GM10248 (cell line): ENCODE data around the gene HAP1.

Source experiments
- CTCF ChIA-PET: fragments of 300-600 bp; sonication (Branson Sonifier 250); formaldehyde crosslinking; extraction: SDS; loops from one replicate; lab custom pipeline; 2021; ENCODE audit warnings: antibody characterized with exemption; lab: Yijun Ruan, JAX
- POLR2A ChIA-PET: fragments of 350-650 bp; sonication (Branson Sonifier 250); formaldehyde crosslinking; extraction: SDS; loops from one replicate; lab custom pipeline; 2020; ENCODE audit warnings: antibody characterized with exemption; lab: Yijun Ruan, JAX
- DNase-seq: peaks from one replicate; pipeline ENCODE4 v3.0.0; 2012; ENCODE audit errors: extremely low spot score
- TF ChIP-seq, protein P1 (sequence below): IDR thresholded peaks from 2 replicates; pipeline ENCODE4 v1.5.1; 2012; ENCODE audit warnings: mild to moderate bottlenecking, low read depth; ENCODE audit errors: extremely low read depth, missing control alignments, control extremely low read depth

HAP1 gene

DNA sequence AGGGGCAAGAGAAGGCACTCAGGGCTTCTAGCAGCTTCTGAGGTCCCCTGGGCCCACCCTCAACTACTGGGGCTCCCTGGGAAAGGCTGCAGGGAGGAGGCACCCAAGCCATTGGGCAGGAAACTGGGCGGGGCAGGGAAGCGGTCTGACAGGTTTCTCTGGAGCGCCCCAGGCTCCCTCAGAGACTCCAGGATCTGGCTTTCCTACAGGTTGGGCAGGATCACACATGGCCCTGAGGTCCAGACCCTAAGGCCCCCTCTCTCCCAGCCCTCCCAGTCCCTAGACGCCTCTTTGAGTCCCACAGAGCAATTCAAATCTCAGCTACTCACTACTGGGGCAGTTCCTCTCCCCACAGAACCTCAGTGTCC is 37.8 kb upstream of the HAP1 start:
- ChIA-PET CTCF (interaction anchor here (1.1 kb wide), 1 partner anchor 15 kb away, joined by 3 read pairs; no protein-coding TSS in a partner anchor), POLR2A (no interaction called here)
- TF ChIP-seq, protein P1, sequence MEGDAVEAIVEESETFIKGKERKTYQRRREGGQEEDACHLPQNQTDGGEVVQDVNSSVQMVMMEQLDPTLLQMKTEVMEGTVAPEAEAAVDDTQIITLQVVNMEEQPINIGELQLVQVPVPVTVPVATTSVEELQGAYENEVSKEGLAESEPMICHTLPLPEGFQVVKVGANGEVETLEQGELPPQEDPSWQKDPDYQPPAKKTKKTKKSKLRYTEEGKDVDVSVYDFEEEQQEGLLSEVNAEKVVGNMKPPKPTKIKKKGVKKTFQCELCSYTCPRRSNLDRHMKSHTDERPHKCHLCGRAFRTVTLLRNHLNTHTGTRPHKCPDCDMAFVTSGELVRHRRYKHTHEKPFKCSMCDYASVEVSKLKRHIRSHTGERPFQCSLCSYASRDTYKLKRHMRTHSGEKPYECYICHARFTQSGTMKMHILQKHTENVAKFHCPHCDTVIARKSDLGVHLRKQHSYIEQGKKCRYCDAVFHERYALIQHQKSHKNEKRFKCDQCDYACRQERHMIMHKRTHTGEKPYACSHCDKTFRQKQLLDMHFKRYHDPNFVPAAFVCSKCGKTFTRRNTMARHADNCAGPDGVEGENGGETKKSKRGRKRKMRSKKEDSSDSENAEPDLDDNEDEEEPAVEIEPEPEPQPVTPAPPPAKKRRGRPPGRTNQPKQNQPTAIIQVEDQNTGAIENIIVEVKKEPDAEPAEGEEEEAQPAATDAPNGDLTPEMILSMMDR: no peak
- no peak for DNase-seq

DNA sequence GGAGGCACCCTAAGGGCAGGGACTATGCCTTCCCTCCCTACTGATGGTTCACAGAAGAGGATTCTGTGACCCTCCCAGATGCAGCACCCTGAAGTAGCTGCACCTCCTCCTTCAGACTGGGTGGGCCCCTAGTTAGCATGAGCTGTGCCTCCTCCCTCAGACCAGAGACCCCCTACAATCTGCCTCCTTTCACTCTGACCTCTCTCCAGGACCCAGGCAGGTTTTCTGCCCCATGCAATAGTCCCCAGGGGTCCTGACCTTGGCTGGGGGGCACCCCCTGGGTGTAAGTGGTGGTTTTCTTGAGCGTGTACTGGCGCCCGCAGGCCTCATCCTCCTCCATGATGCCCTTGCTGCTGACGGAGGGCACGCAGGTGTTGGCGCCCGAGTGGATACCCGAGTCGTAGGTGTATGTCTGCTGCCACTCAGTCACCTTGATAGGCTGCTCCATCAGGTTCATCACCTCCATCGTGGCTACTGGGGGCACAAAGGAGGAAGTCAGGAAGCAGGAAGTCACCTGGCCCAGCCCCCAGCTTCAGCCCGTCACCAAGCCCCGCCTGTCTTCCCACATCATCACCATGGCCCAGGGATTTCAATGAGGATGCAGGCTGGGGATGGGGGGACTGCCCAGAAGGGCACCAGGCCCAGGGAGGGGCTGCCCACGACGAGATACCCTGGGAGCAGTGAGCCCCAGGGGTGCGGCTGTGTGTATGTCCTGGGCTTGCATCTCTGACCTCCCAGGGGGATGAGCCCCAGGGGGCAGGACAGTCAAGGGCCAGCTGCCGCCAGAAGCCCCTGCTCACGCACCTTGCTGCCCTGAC is 37.2 kb upstream of the HAP1 start:
- no peak for DNase-seq
- TF ChIP-seq, protein P1: no peak
- ChIA-PET CTCF (interaction anchor here (1.1 kb wide), 1 partner anchor 14 kb away, joined by 3 read pairs; no protein-coding TSS in a partner anchor), POLR2A (no interaction called here)

DNA sequence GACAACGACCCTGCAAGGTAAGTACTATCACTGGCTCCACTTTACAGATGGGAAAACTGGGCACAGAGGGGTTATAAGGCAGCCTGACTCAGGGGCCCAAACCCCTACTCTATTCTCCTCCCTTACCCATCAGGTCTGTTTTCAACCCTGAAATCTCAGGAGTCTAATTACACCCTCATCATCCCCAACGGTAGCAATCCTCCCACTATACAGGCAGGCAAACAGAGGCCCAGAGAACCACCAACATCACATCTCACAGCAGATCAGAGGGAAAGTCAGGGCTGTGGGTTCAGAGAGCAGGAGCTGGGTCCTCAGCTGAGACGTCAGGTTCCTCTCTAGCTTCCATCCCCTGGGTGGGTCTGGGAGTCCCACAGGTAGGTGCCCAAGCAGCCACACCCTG is 35.5 kb upstream of the HAP1 start:
- CTCF ChIA-PET: interaction anchor here (1.0 to 1.4 kb wide), 2 partner anchors 31 to 32 kb away, joined by 3 to 4 read pairs; no protein-coding TSS in a partner anchor
- DNase-seq: no peak
- POLR2A ChIA-PET: no interaction called here
- TF ChIP-seq, protein P1: no peak

- no peak for DNase-seq
- CTCF ChIA-PET: interaction anchor here (1.0 to 1.4 kb wide), 2 partner anchors 32 to 33 kb away, joined by 3 to 4 read pairs; no protein-coding TSS in a partner anchor
- POLR2A ChIA-PET: no interaction called here
- TF ChIP-seq, protein P1: no peak
Measured at GRCh38 chr17:41769346-41769862, 35.0 kb upstream of the HAP1 start.

GRCh38 chr17:41768682-41769288 is 34.3 kb upstream of the HAP1 start:
- CTCF ChIA-PET: interaction anchor here (1.0 kb wide), 1 partner anchor 33 kb away, joined by 3 read pairs; no protein-coding TSS in a partner anchor
- POLR2A ChIA-PET: interaction anchor here (0.9 kb wide), 1 partner anchor 80 kb away, joined by 4 read pairs; no protein-coding TSS in a partner anchor
- DNase-seq: no peak
- TF ChIP-seq, protein P1: no peak

DNA sequence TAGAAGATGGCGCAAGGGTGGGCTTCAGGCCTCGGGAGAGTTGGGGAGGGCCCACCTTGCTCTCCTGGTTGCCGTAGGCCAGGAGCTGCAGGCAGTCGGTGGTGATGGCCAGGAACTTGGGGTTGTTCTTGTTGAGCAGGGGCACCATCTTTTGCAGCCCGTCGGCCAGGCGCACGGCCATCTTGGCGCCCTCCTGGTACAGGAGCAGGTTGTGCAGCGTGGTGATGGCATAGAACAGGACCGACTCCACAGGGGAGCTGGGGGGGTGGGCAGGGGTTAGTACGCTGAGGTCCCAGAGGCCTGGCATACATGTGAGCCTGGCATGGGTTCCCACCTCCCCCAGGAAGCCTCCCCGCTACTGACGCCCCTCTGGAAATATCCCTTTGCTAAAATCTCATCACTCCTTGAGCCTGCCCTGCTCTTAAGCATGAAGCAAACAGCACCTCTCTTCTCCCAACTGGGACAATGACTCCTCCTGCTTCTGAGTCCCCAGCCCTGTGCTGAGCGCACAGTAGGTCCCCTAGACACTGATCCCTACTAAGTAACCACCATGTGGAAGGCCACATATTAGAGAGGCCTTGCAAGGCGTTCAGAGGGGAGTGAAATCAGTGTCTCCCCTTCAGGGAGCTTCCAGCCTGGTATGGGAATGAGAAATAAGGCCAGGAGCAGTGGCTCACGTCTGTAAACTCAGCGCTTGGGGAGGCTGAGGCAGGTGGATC is 33.0 kb upstream of the HAP1 start:
- TF ChIP-seq, protein P1: no peak
- ChIA-PET CTCF (no interaction called here), POLR2A (no interaction called here)
- no peak for DNase-seq
